Hepatocyte (in vitro differentiated cells): Measurements from ENCODE around the gene DPY30.

Experiments
- CTCF ChIP-seq: fragments of 200-600 bp; sonication (generic); IDR thresholded peaks from 2 replicates; pipeline ENCODE4 v1.5.1; 2016; ENCODE audit warnings: antibody characterized with exemption, mild to moderate bottlenecking; ENCODE audit not compliant: poor library complexity
- EZH2 ChIP-seq: fragments of 200-600 bp; sonication (generic); IDR thresholded peaks from 2 replicates; pipeline ENCODE4 v1.6.1; 2016; ENCODE audit warnings: antibody characterized with exemption, mild to moderate bottlenecking, borderline replicate concordance

- TF ChIP-seq CTCF = no peak
- no peak for TF ChIP-seq EZH2
Observed at GRCh38 chr2:31987454-31988220, 52.0 kb downstream of the DPY30 start.
